Lower leg skin (tissue), 4 donors: Measurements from ENCODE around the gene FIGN. TPM values are rescaled to one million over a fixed set of nuclear protein-coding genes. Genes with fewer than 3 reads are reported as not detected.

ENCODE experiments used
- DNase-seq, 2 donors: peaks; one replicate each; pipeline ENCODE4 v3.0.0-alpha.2; 2019; ENCODE audit warnings: low spot score in 2 of 2
- H3K4me3 ChIP-seq: fragments of 200-600 bp; sonication (generic); 2 replicates; pipeline ENCODE4 v1.5.1; 2017; ENCODE audit warnings: mild to moderate bottlenecking, low read depth; ENCODE audit not compliant: poor library complexity, severe bottlenecking
- POLR2A ChIP-seq, 2 donors: fragments of 450-650 bp; IDR thresholded peaks; one replicate each; pipeline ENCODE4 v1.6.1; 2016 to 2017; ENCODE audit warnings: antibody characterized with exemption in 2 of 2, mild to moderate bottlenecking in 1 of 2, moderate library complexity in 1 of 2
- WGBS, 2 donors: methylation state at CpG; one replicate each; pipeline ENCODE4 v1.1.5; 2018; 5-methylcytosine and 5-hydroxymethylcytosine counted together
- intact Hi-C: fragments of 100-400 bp; cut with DNase I; formaldehyde crosslinking; loops from one replicate; pipeline ENCODE4 v1.15.0; 2023; ENCODE audit warnings: low total_unique reads
- total RNA-seq, 4 donors: library from RNA; depleted of rRNA; stranded (reverse); fragments of >200 nt; gene quantifications; one replicate each; pipeline ENCODE4 v1.1.0, GENCODE V29; 2016
- TF ChIP-seq, protein P1 (sequence below), 3 donors: fragments of 450-650 bp; IDR thresholded peaks; one replicate each; pipeline ENCODE4 v1.5.1; 2016; ENCODE audit warnings: antibody characterized with exemption in 3 of 3, mild to moderate bottlenecking in 3 of 3, moderate library complexity in 2 of 3

FIGN gene
- total RNA-seq, 4 donors from 2014 or later: 0.88 to 1.8 (median 1.1) TPM

DNA sequence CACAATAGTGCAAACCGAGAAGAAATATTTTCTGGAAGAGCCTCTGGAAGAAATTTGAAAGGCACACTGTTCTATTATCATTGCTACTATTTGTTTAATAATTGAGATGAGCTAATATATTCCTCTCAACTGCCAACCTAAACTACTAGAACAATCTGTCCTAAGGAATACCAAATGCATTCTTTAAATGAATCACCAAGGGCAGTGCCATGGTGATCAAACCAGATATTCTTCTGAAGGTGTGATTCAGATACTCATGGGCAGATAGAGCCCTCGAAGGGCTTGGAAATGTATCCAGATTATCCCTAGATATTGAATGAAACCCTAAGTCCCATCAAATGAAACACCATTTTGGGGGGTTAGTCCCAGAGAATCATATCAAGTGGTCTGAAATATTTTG is 76.6 kb downstream of the FIGN start:
- TF ChIP-seq, protein P1, sequence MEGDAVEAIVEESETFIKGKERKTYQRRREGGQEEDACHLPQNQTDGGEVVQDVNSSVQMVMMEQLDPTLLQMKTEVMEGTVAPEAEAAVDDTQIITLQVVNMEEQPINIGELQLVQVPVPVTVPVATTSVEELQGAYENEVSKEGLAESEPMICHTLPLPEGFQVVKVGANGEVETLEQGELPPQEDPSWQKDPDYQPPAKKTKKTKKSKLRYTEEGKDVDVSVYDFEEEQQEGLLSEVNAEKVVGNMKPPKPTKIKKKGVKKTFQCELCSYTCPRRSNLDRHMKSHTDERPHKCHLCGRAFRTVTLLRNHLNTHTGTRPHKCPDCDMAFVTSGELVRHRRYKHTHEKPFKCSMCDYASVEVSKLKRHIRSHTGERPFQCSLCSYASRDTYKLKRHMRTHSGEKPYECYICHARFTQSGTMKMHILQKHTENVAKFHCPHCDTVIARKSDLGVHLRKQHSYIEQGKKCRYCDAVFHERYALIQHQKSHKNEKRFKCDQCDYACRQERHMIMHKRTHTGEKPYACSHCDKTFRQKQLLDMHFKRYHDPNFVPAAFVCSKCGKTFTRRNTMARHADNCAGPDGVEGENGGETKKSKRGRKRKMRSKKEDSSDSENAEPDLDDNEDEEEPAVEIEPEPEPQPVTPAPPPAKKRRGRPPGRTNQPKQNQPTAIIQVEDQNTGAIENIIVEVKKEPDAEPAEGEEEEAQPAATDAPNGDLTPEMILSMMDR (IDR thresholded peaks at IDR 0.05): no peak
- no peak for TF ChIP-seq POLR2A (IDR thresholded peaks at IDR 0.05)
- intact Hi-C loops: no loop called here
- WGBS, 2 donors: 46 to 56% methylated on average over 2 of the region's 2 CpGs
- H3K4me3 ChIP-seq: no peak overlapping the region
- DNase-seq: no peak

DNA sequence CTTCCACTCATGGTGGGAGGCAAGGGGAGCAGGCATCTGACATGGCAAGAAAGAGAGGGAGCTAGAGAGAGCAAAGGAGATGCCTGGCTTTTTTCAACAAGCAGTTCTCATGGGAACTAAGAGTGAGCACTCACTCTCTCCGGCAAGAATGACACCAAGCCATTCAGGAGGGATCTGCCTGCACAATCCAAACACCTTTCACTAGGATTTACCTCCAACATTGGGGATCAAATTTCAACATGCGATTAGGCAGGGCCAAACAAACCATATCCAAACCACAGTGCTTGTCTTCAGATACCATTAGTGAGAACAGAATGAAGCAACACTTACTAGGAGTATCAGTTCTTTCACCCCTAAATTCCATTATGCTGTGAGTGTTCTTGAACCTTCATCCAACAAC is 77.3 kb downstream of the FIGN start:
- intact Hi-C loops: no loop called here
- WGBS, 2 donors: 65 to 73% methylated on average over 2 of the region's 2 CpGs
- no peak for TF ChIP-seq POLR2A (IDR thresholded peaks at IDR 0.05)
- TF ChIP-seq, protein P1 (IDR thresholded peaks at IDR 0.05): no peak

DNA sequence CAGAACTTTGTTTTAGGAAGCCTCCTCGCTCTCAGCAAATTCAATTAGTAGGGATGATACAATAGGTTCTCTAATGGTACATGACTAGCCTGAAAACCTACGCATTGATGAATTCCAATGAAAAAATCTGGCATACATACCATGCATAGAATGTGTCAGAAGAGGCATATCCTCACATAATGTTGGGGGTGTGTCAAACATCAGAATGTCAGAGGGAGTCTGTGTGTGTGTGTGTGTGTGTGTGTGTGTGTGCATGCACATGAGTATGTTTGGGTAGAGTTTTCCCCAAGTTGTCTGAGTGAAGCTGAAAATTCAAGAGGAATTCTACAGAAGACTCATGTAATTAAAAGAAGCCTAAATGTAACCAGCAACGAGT is 78.5 kb downstream of the FIGN start:
- no peak for DNase-seq
- intact Hi-C loops: no loop called here
- H3K4me3 ChIP-seq: no peak overlapping the region
- 51 to 61% methylated on average over 3 of the region's 3 CpGs for WGBS, 2 donors
- TF ChIP-seq POLR2A (IDR thresholded peaks at IDR 0.05): no peak
- TF ChIP-seq, protein P1 (IDR thresholded peaks at IDR 0.05): no peak

More for the DNA sequence above, 77.3 kb downstream of the FIGN start:
- DNase-seq: no peak
- H3K4me3 ChIP-seq: no peak overlapping the region

DNA sequence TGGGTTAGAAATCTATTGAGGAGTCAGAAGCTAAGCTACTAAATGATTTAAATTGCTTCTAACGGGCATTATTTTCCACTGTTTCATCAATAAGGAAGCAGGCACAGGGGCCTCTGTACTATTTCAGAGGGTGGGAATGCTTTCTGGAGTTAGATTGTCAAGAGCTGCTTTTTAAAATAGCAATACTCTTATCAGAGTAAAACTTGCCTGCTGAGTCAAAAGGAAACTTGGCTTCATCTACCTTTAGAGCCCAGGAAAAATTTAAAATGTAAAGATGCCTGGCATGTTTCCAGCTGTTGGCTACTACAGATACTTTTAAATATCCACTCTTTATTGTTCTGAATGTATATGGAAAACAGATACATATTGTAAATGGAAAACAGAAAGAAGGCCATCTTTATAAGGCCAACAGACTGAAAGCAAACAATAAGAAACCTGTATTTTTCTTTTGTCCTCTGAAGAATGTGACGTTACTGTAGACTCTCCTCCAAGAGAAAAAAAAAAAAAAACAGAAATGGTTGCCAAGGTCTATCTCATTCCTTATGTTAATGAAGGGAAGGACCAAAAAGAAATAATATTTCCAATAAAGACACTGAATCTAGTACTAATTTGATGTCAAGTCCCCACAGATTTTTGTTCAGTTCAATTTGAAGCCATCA is 79.1 kb downstream of the FIGN start:
- no peak overlapping the region for H3K4me3 ChIP-seq
- TF ChIP-seq POLR2A (IDR thresholded peaks at IDR 0.05): no peak
- TF ChIP-seq, protein P1 (IDR thresholded peaks at IDR 0.05): no peak
- WGBS, 2 donors: 61 to 67% methylated on average over 2 of the region's 2 CpGs
- DNase-seq: no peak
- intact Hi-C loops: no loop called here

DNA sequence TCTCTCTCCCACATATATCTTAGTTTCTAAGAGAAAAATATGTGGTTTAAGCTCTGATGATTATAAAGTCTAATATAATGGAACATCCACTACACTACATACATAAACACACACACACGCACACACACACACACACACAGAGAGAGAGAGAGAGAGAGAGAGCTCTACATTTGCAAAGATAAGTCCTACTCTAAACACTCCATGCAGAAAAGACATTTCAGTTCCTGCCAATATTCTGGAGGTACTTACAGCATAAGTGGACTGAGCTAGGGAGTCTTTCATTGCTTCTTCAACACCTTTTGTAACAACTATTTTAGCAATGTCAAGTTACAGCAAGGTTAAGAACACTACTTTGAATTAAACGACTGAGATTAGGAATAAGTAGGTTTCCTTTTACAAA is 80.1 kb downstream of the FIGN start:
- WGBS, 2 donors: 89 to 90% methylated on average over 2 of the region's 2 CpGs
- intact Hi-C loops: no loop called here
- no peak overlapping the region for H3K4me3 ChIP-seq
- TF ChIP-seq POLR2A (IDR thresholded peaks at IDR 0.05): no peak
- TF ChIP-seq, protein P1 (IDR thresholded peaks at IDR 0.05): no peak
- DNase-seq: no peak

DNA sequence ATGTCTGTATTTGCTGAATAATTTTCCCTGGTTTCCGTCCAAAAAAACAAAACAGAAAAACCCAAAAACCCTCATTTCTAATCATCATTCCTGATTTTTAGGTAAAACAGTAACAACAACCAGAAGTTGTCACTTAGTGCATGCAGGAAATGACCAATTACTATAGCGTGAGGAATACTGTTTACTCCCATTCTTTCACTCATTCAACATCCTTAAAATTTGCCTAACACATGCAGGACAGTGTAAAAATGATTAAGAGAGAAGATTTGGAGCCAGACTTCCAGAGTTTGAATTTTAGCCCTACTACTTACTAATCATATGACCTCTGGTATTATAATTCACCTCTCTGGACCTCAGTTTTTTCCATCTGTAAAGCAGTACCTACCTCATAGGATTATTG is 83.1 kb downstream of the FIGN start:
- no peak for TF ChIP-seq POLR2A (IDR thresholded peaks at IDR 0.05)
- TF ChIP-seq, protein P1 (IDR thresholded peaks at IDR 0.05): no peak
- WGBS, 2 donors: 54 to 73% methylated on average over 2 of the region's 2 CpGs
- H3K4me3 ChIP-seq: no peak overlapping the region
- intact Hi-C loops: no loop called here
- no peak for DNase-seq
